Activated T-cell treated with anti-CD3 and anti-CD28 coated beads for 24 hours (primary cell): ENCODE data around the gene IL10.
"Not testable (repeated sequence)": the region's sequence is repeated elsewhere in the genome, so short reads cannot be mapped to it uniquely, and the experiment has no call there.

Source experiments
- DNase-seq: peaks from one replicate; pipeline ENCODE4 v3.0.0-alpha.2; 2020; ENCODE audit warnings: low read depth

Gene IL10

DNA sequence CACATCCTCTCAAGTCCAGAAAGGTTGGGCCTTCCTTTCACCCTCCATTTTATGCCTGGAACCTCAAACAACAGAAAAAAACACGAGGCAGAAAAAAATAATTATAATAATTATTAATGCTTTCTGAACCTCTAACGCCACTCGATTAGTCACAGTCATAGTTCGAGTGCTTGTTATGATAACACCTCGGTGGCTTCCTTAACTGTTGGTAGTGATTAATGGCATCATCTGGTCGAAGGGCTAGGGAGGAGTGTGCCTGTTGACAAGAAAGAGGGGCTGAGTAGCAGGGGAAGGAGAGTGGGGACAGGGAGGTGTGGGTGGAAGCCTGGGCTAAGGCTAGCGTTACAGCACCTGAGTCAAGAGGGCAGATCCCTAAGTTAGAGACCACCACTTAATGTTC lies 21.3 kb upstream of the IL10 start:
- DNase-seq = no peak

DNA sequence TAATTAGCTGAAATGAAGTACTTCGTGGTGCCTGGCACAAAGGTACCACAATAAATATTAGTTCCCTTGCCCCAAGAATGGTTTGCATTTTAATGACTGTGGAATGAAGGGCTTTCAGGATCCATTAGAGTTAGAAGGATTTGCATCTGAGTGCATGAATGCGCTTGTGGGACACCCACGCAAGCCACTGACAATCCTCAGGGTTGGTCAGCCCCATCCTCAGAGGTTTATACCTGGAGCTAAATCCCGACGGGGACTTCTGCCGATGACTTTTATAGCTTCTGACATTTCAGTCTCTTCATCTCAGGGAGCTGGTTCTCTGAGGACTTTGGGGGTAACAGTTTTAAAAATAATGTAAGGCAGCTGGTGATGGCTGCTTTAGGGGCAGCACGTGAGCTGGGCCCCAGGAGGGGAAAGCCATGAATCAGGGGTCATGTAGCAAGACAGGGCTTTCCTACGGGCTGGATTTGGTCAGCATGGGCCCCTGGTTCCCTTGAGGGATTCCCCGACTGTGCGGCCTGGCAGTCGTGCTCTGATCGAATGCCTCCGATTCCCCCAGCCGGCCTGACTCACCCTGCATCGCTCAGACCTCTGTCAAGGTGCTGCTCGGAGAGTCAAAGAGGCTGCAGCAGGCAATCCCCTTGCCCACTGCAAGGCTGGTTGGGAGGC lies 20.8 kb upstream of the IL10 start:
- DNase-seq = no peak

DNA sequence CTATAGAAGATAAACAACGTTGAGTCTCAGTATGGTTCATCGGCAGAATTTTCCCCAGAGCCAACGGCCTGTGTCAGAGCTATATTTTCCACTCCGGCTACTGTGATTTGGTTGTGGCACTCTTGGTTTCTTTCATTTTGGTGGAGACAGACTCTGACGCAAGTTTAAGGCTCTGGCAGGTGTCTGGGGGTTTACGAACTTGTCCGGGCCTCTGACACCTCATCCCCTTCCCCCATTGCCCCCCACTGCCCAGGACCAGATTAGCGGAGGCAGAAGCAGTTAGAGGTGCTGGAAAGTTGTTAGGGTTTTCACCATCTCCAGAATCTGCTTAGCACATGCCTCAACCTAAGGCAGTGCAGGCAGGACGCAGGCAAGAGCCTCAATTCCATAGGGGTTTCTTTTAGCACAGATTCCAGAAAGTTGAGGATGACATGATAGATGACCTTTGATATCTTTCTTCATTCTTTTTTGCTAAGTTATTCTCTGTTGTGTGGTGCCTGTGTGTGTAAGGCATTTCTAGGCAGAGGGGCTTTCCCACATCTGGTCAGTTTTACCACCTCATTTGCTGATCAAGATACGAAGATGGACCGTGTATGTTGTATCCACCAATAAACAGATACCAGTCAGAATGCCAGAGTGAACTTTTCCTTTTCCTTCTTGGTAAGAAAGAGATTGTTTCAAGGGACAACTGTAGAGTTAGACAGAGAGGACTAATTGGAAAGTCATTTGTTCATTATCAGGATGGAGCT lies 18.4 kb upstream of the IL10 start:
- no peak for DNase-seq

DNA sequence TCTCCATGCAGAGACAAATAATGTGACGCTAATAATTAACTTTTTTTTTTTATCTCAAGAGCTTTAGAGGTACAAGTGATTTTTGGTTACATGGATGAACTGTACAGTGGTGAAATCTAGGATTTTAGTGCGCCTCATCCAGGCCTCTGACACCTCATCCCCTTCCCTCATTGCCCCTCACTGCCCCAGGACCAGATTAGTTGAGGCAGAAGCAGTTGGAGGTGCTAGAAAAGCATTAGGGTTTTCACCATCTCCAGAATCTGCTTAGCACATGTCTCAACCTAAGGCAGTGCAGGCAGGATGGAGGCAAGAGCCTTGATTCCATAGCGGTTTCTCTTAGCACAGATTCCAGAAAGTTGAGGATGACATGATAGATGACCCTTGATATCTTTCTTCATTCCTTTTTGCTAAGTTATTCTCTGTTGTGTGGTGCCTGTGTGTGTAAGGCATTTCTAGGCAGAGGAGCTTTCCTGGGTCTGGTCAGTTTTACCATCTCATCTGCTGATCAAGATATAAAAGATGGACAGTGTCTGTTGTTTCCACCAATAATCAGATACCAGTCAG lies 16.3 kb upstream of the IL10 start:
- no peak for DNase-seq

DNA sequence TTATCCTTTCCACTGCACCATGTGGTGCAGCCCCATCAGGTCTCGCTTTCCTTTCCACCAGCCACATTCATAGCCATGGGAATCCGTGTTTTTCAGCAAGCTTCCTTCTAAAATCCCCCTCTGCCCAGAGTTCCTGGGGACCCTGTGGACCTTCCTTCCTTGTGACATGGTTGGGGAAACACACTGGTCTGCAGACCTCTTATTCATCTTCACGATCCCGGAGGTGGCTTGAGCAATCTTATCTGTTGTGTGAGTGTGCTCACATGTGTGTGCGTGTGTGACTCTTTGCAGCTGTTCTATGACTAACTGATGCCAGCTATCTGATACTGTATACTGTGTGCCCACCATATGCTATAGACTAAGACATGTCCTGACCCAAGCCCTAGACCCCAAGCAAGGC lies 15.6 kb upstream of the IL10 start:
- DNase-seq = no peak

DNA sequence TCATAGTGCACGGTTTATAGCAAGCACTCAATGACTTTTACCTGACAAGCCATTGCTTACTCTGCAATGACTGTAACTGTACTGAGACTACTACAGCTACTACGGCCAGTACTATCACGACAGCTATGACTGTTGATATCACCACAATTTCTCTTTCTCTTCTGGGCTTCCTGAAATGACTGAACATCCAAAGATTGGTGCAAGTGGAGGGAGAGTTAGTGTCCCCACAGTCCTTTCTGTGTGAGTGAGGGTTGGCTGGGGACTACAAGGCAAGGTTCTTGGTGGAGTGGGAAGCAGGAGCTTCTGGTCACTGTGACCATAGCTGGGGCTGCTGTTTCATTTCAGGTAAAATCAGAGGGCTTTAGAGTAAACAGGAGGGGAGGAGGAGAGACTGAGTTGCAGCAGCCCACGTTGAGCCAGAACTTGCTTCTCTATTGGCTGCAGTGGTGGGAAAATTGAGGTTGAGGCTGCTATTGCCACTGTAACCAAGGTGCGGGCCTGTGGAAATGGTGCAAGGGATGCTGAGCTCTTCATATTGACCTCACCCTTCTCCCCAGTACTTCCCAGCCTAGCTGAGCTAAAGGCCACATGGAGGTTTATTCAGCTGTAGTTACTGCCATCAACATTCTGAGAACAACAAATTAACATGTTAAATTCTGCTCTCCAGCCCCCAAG lies 14.1 kb upstream of the IL10 start:
- no peak for DNase-seq

DNA sequence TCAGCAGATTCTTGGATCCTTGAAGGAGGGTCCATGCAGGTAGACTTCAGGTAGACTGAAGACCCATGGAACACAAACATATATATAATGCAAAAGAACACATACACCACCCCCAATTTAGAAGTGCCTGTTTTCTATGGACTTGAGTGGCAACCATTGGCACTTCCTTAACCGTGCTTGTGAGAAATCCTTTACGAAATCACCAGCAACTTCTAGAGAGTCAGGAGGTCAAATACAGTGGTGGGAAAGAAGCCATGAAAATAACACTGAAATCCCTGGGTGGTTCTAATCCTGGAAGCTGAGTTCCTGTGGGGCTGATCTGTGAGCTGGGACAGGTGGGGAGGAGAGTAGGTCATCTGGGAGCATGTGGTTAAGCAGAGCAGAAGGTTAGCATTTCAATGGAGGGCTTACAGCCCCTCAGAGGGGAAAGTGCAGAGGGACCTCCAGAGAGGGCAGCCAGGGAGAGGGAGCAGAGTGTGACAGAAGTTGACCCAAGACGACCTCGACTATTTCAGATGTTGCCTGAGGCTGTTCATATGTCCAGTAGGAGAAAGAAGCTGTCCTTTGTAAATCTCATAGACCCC lies 13.0 kb upstream of the IL10 start:
- no peak for DNase-seq

DNA sequence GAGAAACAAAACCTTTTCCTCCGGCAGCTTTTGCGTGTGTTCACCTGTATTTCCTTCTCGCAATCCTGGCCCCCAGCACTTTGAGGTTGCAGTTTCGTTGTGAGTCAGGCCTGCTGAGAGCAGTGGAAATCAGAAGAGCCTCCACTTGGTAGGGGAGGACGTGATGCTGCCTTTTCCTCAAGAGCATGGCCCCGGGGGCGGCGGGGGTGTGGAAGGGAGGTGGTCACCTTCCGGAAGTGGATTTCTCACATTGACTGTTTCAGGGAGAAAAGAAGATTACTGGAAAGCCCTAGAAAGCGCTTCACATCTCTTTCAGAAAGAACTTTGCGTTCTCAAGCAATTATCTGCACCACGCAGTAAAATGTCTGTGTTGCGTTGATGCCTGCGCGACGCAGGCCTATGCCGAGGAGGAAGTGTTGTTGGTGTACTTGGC lies 12.2 kb upstream of the IL10 start:
- DNase-seq = peak; percentile 83

DNA sequence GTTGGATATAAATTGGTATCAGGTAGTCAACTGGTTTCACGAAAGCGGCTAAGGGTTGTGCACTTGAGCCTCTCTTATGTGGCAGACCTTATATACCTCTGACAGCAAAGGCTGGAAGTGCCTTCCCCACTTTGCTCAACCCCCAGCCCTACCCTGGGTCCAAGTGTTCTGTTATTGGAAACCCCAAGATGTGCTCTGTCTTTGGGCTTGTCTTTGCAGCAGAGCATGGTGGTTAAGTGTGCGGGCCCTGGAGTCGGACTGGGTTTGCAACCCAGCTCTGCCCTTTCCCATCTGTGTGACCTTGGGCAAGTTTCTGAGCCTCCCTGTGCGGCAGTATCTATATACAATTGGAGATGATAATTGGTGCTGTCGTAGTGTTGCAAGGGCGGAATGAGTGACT lies 11.2 kb upstream of the IL10 start:
- DNase-seq = no peak

DNA sequence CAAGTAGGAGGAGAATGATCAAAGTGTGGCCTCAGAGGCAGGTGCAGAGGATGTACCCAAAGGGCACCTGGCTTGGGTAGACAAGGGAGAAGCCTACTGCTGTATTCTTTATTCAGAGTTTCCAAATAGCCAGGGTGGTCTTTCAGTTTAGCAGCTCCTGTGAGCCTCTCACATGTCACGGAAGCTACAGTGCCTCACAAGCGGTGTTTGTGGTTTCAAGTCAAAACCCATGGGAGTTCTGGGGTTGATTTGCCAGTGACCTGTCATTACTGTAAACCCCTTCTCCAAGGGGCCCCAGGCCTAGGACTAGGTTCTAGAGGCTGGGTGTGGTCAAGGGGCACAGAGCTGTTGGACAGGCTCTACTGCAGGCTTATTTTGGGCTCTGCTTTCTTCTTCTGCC lies 10.2 kb upstream of the IL10 start:
- DNase-seq = no peak

DNA sequence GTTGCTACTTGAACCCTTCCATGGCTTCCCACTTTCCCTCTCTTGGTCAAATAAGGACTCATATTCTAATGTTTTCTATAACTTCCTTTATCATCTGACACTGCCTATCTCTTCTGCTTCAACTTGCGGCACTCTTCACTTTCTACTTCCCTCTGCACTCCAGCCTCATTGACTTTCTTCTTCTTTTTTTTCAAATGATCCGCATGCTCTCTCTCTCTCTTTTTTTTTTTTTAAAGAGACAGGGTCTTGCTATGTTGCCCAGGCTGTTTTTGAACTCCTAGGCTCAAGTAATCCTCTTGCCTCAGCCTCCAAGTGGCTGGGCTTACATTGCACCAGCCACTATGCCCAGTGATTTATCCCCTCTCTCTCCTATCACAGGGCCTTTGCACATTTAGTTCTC lies 7.3 kb upstream of the IL10 start:
- no peak for DNase-seq

DNA sequence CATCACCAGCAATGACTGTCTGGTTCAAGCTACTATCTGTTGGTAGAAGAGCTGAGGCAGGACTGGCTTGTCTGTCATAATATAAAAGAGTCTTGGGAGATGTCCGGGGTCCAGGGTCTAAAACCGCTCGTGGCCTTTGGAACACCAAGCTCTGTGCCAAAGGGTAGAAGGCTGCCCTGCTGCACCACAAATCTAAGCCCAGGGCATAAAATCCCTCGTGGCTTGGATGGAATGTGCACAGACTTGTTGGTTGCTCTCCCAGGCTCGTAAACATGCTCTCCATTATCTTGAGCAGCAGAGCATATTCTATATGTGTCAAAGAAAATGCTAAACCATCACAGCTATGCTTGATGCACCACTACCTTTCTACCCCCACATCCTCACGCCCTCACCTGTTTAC lies 6.6 kb upstream of the IL10 start:
- DNase-seq = not testable (repeated sequence)

DNA sequence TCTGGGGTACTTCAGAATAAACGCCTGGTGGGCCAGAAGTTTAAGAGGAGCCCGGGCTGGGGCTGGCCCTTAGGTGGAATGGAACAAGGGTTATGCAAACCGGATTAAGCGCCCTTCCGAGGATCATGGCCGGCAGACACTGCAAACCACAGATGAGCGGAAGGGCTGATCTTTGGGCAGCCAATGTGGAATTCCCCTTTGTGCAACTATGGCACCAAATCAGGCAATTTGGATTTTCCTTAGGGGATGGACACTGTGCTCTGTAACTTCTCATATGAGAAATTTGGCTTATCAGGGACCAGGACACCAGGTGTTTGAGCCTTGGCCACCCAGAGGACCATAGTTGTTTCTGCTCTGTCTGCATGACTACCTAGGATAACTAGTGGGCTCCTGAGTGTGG lies 5.7 kb upstream of the IL10 start:
- no peak for DNase-seq

DNA sequence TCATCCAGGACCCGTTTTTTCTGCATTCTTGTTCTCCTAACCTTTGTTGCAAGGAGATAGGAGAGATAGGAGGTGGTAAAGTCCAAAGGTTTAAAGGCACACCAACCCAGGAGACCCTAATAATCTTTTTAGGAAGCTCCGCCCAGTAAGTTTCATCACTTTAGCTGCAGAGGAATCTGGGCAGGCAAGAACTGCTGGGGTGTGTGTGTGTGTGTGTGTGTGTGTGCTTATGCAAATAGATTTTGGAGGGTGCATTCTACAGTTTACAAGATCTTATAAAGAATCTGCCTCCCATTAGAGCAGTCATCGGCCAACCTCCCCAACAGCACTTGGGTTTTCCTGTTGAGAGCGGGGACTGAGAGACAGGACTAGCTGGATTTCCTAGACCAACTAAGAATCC lies 3.9 kb upstream of the IL10 start:
- no peak for DNase-seq

DNA sequence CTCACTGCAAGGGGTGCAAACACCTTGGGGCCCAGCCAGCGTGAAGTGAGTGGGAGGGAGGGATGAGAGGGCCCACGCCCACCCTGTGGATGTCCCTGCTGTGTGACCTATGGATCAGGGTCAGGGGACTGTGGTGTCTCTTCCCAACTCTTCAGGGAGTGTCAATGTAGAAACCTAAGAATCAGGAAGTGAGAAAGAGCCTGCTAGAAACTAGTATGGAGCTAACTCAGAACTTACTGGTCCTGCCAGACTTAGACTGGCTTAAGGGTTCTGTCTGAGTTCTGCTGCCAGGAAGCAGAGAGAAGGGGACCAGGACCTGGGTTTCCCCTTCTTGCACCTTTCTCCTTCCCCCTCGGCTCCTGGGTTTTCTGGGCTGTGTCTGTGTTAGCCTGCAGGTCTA lies 1.8 kb upstream of the IL10 start:
- DNase-seq = no peak

DNA sequence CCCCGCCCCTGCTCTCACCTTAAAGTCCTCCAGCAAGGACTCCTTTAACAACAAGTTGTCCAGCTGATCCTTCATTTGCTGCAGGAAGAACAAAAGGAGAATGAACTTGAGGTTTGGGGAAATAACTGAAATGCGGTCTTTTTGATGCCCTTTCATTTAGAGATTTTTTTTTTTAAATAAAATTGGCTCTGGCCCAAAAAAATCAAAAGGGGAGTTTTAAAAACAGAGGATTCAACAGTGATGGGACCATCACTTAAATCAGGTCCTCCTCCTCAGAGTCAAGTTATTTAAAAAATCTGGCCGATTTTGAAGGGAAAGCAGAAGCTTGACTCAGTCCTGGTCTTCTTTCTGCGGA lies 979 bp downstream of the IL10 start:
- DNase-seq = no peak

DNA sequence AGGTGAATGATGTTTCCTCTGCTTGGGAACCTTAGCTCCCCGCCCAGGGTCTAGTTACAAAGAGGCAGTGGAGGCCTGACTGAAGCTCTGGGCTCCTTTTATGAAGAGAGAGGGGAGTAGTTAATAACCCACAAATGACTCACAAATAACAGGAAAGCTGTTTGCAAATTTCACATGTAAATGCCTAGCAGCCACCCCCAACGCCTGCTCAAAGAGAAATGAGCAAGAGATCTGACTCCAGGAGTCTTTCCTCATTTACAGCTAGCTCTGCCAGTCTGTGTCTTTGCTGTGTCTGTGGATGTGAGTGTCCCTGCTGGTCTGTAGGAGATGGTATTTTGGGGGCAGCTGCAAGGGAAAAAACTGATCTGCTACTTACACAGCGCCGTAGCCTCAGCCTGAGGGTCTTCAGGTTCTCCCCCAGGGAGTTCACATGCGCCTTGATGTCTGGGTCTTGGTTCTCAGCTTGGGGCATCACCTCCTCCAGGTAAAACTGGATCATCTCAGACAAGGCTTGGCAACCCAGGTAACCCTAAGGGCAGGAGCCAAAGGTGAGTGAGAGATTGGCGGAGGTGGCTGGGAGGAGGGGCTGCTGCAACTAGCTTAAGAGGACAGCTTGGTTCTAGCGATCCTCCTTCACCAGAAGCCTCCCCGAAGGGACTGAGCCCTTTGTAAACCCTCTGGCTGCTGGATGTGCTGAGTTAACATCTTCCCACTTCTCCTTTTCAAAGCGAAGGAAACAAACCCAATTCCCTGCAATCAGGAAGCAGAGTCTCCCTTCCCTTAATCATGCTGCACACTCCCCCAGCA lies 1.6 kb downstream of the IL10 start, which contains the start of gene IL19:
TSS of gene IL19 (plus strand) at position 243 of the 807 bp plus-strand sequence. CDS start 65,890 bp downstream, outside the sequence.
- DNase-seq = no peak

DNA sequence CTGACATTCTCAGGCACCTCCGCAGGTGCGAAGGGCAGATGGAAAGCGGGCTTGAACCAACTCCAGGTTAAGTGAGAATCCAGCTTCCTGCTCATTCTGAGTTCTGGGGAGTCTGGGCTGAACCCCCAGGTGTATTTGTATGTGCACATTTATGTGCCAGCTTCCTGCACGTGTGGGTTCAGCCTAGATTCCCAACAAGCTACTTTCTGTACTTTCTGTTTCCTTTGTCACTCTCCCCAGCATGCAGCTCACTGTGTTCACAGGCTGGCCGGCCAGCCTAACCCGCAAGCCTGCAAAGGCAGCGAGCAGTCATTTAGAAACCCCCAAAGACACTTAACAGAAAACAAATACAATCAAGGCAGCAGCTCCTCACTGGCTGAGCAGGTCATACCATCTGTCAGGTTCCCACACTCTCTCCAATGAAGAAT lies 3.0 kb downstream of the IL10 start:
- DNase-seq = peak; percentile 44

DNA sequence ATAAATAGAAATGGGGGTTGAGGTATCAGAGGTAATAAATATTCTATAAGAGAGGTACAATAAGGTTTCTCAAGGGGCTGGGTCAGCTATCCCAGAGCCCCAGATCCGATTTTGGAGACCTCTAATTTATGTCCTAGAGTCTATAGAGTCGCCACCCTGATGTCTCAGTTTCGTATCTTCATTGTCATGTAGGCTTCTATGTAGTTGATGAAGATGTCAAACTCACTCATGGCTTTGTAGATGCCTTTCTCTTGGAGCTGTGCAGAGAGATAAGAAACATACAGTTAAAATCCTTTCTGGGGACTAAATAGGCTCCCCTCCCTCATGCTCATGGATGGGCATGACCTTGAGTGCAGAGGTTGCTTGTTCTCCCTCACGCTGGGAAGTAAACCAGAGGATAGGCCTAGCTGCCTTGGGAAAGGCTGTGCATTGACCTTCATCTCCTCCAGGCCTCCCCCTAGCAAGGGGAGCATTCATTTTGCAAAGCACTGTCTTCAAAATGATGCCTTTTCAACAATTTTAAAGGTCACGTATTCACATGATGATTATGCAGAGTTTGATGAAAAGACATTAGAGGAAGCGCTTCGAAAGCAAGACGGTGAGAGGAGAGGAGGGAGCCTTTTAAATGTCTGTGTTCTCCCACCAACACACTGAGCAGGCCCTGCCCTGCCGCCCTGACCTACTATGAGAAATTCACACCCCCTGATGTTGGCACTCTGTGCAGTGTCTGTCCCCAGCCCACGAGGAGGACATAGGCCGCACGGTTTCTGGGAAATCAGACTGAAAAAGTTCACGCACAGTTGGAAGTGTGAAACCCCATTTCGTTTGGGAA lies 3.6 kb downstream of the IL10 start:
- no peak for DNase-seq

DNA sequence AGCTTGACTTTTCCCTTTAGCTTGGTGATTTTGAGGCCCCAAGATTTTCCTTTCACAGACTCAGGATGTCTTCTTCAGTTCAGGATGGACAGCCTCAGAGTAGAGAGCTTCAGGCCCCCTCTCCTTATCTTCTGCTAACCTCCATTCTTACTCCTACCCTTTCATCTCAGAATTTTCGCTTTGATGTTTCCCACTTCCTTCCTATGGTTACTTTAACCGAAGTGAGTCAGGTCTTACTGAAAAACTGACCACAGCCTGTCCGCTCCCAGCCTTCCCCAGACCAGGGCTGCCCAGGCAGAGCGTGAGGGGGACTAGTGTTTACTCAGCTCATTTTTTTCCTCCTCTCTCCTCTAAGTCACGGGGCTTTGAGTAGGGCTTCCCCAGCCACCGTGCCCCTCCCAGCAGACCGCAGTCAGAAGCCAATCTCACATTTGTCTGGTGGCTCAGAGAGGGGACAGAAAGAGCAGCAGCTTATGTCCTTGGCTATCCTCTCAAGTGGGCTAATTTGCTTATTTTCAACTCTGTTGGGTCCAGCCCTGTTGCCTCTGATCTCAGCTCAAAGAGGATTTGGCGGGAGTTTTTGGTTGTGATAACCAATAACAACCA lies 5.9 kb downstream of the IL10 start:
- peak; percentile 44 for DNase-seq
